Measurements from ENCODE around the gene POMC. TPM values are rescaled to one million over a fixed set of nuclear protein-coding genes. Genes with fewer than 3 reads are reported as not detected.
"Not testable (repeated sequence)": the region's sequence is repeated elsewhere in the genome, so short reads cannot be mapped to it uniquely, and the experiment has no call there.

POMC gene
- 5.3 TPM for total RNA-seq
- long read RNA-seq, partial matches to known transcripts, result 0 of 14 reads
- long read RNA-seq, other reads (novel, unspliced or antisense), result 14 of 14 reads

GRCh38 chr2:25168256-25169072, at the start of gene POMC:
Gene POMC, minus strand, starts transcription at chr2:25168580. Its CDS starts 3,808 bp downstream, at chr2:25164772.
- DNase-seq (peak; percentile 48), ATAC-seq (peak; percentile 67)
- intact Hi-C loops (cut with micrococcal nuclease), result no loop called here

GRCh38 chr2:25218100-25218499, 49.7 kb upstream of the POMC start:
- DNase-seq (no peak), ATAC-seq (no peak)
- intact Hi-C loops (cut with micrococcal nuclease), result no loop called here

GRCh38 chr2:25215948-25216679, 47.7 kb upstream of the POMC start:
- intact Hi-C loops (cut with micrococcal nuclease), result no loop called here
- ATAC-seq, result peak; percentile 95
- DNase-seq, result peak; percentile 91

- intact Hi-C loops (cut with micrococcal nuclease), result no loop called here
- DNase-seq, result no peak
- no peak for ATAC-seq
Observed at GRCh38 chr2:25215232-25215631, 46.9 kb upstream of the POMC start.

DNA sequence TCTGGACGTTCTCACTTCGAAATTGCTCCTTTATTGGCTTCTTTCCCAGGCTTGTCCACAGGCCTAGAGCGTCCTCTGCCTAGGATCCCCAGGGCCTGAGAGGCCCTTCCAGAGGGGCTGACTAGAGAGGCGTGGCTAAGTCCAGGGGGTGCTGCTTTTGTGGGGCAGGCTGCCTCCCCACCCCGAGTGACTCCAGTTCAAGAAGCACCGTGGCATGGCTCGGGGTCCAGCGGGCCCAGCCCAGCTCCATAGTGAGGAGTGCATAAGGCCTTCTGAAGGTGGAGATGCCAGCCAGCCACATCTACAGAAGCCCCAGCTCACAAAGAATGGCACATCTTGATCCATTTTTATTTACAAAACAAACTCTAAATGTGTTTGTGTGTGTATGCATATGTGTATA, 44.8 kb upstream of the POMC start:
- intact Hi-C loops (cut with micrococcal nuclease), result no loop called here
- no peak for ATAC-seq
- DNase-seq, result no peak

- intact Hi-C loops (cut with micrococcal nuclease); DNase-seq; ATAC-seq: not testable (repeated sequence)
Observed at GRCh38 chr2:25210923-25211322, 42.5 kb upstream of the POMC start.

GRCh38 chr2:25207078-25207545, 38.7 kb upstream of the POMC start:
- ATAC-seq, result peak; percentile 38
- DNase-seq, result no peak
- intact Hi-C loops (cut with micrococcal nuclease), result no loop called here

DNA sequence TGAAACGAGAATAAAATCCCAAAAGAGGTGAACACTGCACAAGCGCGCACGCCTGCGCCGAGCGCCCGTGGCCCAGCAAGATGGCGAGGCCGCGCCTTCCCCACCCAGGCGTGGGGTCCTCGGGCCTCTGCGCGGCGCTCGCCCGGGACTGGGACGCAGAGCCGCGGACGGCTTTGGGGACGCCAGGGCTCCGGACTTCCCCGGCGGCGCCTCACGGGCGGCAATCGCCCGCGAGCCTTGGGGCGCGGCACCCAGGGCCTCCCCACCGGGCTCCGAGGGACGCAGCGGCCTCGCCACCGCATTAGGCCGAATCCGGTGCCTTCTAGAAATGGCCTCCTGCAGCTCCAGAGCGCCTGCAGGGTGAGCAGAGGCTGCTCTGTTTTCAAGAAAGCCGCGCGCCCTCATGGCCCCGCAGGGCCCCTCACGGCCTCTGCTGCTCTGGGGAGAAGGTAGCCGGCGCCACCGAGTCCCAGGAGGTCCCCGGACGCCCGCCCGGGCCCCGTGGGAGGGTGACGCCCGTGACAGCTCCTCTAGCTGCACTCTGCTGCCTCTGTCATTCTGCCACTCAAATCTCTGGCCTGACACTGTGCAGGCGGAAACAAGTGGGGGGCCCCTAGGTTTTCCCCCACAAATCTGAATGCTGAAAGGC, 35.9 kb upstream of the POMC start:
- intact Hi-C loops (cut with micrococcal nuclease), result no loop called here
- peak; percentile 63 for ATAC-seq
- no peak for DNase-seq

DNA sequence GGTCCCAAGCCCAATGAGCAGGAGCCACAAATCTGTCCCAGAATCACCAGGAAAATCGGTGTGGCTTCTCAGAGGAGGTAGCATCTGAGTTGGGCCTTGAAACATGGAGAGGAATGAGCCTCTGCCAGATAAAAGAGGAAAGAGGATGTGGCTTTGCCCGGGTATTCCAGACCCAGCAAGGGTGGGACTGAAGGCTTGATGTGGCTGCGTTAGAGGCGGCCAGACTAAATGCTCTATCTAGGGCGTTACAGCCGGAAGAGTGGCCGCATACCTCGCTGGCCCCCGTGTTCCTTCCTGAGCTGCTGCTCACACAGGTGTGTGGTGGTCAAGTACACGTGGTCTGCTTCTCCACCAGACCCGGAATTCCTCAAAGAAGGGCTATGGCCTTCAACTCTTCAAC, 33.9 kb upstream of the POMC start:
- ATAC-seq (no peak), DNase-seq (no peak)
- intact Hi-C loops (cut with micrococcal nuclease), result no loop called here

DNA sequence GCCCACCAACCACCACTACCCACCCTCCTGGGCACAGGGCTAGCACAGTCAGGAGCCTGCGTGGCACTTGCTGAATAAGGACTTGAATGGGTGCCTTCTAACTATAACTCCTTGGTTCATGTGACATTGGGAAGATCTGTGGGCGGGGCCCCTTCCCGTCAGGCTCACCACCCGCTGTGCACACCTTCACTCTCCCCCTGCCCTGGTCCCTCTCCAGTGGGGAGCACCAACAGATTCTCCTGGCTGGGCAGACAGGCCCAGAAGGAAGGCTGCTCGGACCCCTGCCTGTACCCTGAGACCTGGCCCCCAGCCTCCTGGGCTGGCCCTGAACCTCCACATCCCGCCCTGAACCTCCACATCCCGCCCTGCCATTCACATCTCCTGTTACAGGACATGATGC, 33.4 kb upstream of the POMC start:
- intact Hi-C loops (cut with micrococcal nuclease), result no loop called here
- DNase-seq, result no peak
- no peak for ATAC-seq

GRCh38 chr2:25201265-25201664, 32.9 kb upstream of the POMC start:
- DNase-seq (no peak), ATAC-seq (no peak)
- intact Hi-C loops (cut with micrococcal nuclease), result no loop called here

DNA sequence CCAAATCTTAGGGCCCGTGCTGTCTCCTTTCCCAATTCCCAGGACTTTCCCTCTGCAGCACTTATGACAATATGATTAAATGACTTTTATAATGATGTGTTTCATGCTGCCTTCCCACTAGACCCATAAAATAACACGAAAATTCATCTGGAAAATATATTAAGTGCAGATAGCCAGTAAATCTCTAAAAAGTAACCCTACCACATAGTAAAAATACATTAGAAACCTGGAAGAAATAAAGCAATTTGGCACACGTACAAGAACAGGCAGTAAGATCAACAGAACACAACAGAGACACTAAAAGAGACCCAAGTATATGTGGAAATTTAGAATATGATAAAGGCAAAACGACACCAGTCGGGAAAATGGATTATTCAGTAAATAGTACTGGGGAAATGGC, 30.2 kb upstream of the POMC start:
- DNase-seq (no peak), ATAC-seq (no peak)
- intact Hi-C loops (cut with micrococcal nuclease), result loop anchor here (10.0 kb wide), 1 partner anchor 224 kb away; the partner anchor contains the start of gene DNAJC27

GRCh38 chr2:25198209-25198525, 29.8 kb upstream of the POMC start:
- intact Hi-C loops (cut with micrococcal nuclease), result loop anchor here (10.0 kb wide), 1 partner anchor 223 kb away; the partner anchor contains the start of gene DNAJC27
- ATAC-seq, result no peak
- DNase-seq, result no peak

DNA sequence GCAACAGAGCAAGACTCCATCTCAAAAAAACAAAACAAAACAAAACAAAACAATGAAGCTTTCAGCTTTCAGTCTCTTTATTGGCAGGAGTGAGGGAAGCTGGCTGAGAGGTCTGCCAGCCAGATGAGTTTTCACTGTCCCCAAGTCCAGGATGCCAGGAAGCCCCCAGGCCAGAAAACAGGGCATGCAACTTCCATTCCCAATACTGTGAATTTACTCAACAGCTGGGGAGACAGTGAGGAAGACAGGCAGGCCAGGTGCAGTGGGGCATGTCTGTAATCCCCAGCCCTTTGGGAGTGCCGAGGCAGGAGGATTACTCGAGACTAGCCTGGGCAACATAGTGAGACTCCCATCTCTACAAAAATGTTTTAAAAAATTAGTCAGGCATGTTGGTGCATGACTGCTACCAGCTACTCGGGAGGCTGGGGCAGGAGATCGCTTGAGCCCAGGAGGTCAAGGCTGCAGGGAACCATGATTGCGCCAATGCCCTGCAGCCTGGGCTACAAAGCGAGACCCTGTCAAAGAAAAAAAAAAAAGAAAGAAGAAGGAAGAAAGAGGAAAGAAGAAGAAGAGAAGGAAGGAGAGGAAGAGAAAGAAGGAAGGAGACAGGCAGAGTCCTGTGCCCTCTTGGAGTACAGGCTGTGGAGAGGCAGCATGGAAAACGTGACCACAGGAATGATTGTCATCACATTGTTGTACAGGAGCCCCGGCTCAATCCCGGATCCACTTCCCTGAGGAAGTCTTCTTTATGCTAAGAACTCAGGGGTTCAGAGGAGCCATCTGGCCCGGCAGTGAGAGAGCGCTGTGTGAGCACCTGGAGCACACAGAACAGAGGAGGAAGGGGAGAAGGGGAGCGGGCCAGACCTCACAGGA, 29.2 kb upstream of the POMC start:
- intact Hi-C loops (cut with micrococcal nuclease), result loop anchor here (10.0 kb wide), 1 partner anchor 223 kb away; the partner anchor contains the start of gene DNAJC27
- no peak for DNase-seq
- no peak for ATAC-seq

DNA sequence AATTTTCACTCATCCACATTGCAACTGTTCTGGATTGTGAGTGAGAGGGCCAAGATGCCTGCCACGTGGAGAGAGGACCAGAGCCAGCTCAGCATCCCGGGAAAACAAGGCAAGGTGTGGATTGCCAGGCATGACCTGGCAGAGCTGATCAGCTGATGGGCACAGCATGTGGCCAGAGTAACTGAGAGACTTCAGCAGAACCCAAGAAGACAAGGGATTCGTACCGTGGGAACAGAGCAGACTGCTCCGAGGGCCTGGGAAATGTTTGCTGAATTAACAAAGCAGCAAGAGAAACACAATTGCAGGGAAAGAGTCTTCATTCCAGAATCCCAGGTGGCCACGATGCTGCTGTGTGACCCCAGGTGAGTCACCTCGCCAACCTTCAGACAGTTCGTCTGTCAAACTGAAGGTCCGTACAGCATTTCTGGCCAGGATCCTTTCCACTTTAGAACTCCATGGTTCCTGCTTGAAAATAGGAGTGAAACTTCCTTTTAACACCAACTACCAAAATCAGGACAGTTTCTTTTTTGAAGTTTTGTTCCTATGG, 26.3 kb upstream of the POMC start:
- ATAC-seq (no peak), DNase-seq (no peak)
- intact Hi-C loops (cut with micrococcal nuclease), result loop anchor here (10.0 kb wide), 1 partner anchor 220 kb away; the partner anchor contains the start of gene DNAJC27

- intact Hi-C loops (cut with micrococcal nuclease), result loop anchor here (10.0 kb wide), 1 partner anchor 216 kb away; the partner anchor contains the start of gene DNAJC27
Observed at GRCh38 chr2:25190536-25190935, 22.2 kb upstream of the POMC start.

GRCh38 chr2:25188405-25188804, 20.0 kb upstream of the POMC start:
- ATAC-seq (no peak), DNase-seq (no peak)
- intact Hi-C loops (cut with micrococcal nuclease), result no loop called here

More at GRCh38 chr2:25190536-25190935, 22.2 kb upstream of the POMC start:
- ATAC-seq (no peak), DNase-seq (no peak)

- intact Hi-C loops (cut with micrococcal nuclease), result no loop called here
- ATAC-seq, result no peak
- no peak for DNase-seq
Observed at GRCh38 chr2:25187729-25188350, 19.5 kb upstream of the POMC start.

Data from left ventricle myocardium superior (tissue), 1 donor.